ENCODE data around the gene TLR10.

Gene TLR10

GRCh38 chr4:38762560-38762959 is 20.2 kb downstream of the TLR10 start:
- ChIA-PET POLR2A (no interaction called here), CTCF (interaction anchor here (0.9 to 1.4 kb wide), 2 partner anchors 20 to 98 kb away, joined by 4 read pairs; partner anchors contain the start of gene TLR10)
- TF ChIP-seq ELF4 (IDR thresholded peaks at IDR 0.05): no peak
- no peak for DNase-seq (ENCODE audit: extremely low spot score)

- ChIA-PET CTCF (interaction anchor here (0.7 to 3.9 kb wide), 13 partner anchors 10 to 1149 kb away, joined by 3 to 23 read pairs (median 4); partner anchors contain the start of genes TLR1 and TLR10), POLR2A (no interaction called here)
- no peak for TF ChIP-seq ARNT (IDR thresholded peaks at IDR 0.05)
- no peak for TF ChIP-seq CTBP1 (IDR thresholded peaks at IDR 0.05; ENCODE audit: borderline replicate concordance)
- TF ChIP-seq L3MBTL2 (conservative IDR thresholded peaks at IDR 0.05): no peak
- TF ChIP-seq HDGF (IDR thresholded peaks at IDR 0.05; ENCODE audit: borderline replicate concordance): no peak
- no peak for TF ChIP-seq SUZ12 (IDR thresholded peaks at IDR 0.05)
- no peak for TF ChIP-seq NFRKB (IDR thresholded peaks at IDR 0.05)
- DNase-seq (ENCODE audit: extremely low spot score): no peak
These were observed 23.0 kb downstream of the TLR10 start for GRCh38 chr4:38759790-38760122.

- POLR2A ChIA-PET: no interaction called here
- CTCF ChIA-PET: interaction anchor here (0.7 to 3.9 kb wide), 14 partner anchors 10 to 1150 kb away, joined by 3 to 23 read pairs (median 4); partner anchors contain the start of genes TLR1 and TLR10
- no peak for TF ChIP-seq HDGF (IDR thresholded peaks at IDR 0.05; ENCODE audit: borderline replicate concordance)
- TF ChIP-seq LEF1 (IDR thresholded peaks at IDR 0.05; ENCODE audit: borderline replicate concordance): no peak
- TF ChIP-seq PKNOX1 (IDR thresholded peaks at IDR 0.05): no peak
- no peak for TF ChIP-seq L3MBTL2 (conservative IDR thresholded peaks at IDR 0.05)
- TF ChIP-seq BHLHE40 (IDR thresholded peaks at IDR 0.05; ENCODE audit: borderline replicate concordance): no peak
- TF ChIP-seq FOXA1 (IDR thresholded peaks at IDR 0.05): no peak
- TF ChIP-seq FOXK2 (IDR thresholded peaks at IDR 0.05): no peak
- TF ChIP-seq SP1 (IDR thresholded peaks at IDR 0.05): no peak
- TF ChIP-seq NFRKB (IDR thresholded peaks at IDR 0.05): no peak
- TF ChIP-seq TARDBP (IDR thresholded peaks at IDR 0.05): no peak
- TF ChIP-seq ARNT (IDR thresholded peaks at IDR 0.05): no peak
- no peak for TF ChIP-seq CTBP1 (IDR thresholded peaks at IDR 0.05; ENCODE audit: borderline replicate concordance)
- TF ChIP-seq SUZ12 (IDR thresholded peaks at IDR 0.05): no peak
- no peak for TF ChIP-seq ELF4 (IDR thresholded peaks at IDR 0.05)
- no peak for TF ChIP-seq FOXM1 (IDR thresholded peaks at IDR 0.05; ENCODE audit: borderline replicate concordance)
- no peak for TF ChIP-seq ZNF384 (IDR thresholded peaks at IDR 0.05)
- DNase-seq (ENCODE audit: extremely low spot score): peak; percentile 39
These were observed 23.5 kb downstream of the TLR10 start for GRCh38 chr4:38759113-38759789.

GRCh38 chr4:38757945-38758600 is 24.7 kb downstream of the TLR10 start:
- no peak for TF ChIP-seq CTBP1 (IDR thresholded peaks at IDR 0.05; ENCODE audit: borderline replicate concordance)
- TF ChIP-seq PKNOX1 (IDR thresholded peaks at IDR 0.05): no peak
- TF ChIP-seq L3MBTL2 (conservative IDR thresholded peaks at IDR 0.05): no peak
- no peak for TF ChIP-seq BHLHE40 (IDR thresholded peaks at IDR 0.05; ENCODE audit: borderline replicate concordance)
- no peak for TF ChIP-seq FOXK2 (IDR thresholded peaks at IDR 0.05)
- TF ChIP-seq LEF1 (IDR thresholded peaks at IDR 0.05; ENCODE audit: borderline replicate concordance): no peak
- TF ChIP-seq SP1 (IDR thresholded peaks at IDR 0.05): no peak
- TF ChIP-seq FOXM1 (IDR thresholded peaks at IDR 0.05; ENCODE audit: borderline replicate concordance): no peak
- no peak for TF ChIP-seq ELF4 (IDR thresholded peaks at IDR 0.05)
- no peak for TF ChIP-seq HDGF (IDR thresholded peaks at IDR 0.05; ENCODE audit: borderline replicate concordance)
- no peak for TF ChIP-seq FOXA1 (IDR thresholded peaks at IDR 0.05)
- no peak for TF ChIP-seq ZNF384 (IDR thresholded peaks at IDR 0.05)
- no peak for TF ChIP-seq SUZ12 (IDR thresholded peaks at IDR 0.05)
- peak; percentile 9 for DNase-seq (ENCODE audit: extremely low spot score)
- CTCF ChIA-PET: interaction anchor here (0.6 to 3.9 kb wide), 4 partner anchors 14 to 579 kb away, joined by 3 to 21 read pairs (median 10); partner anchors contain the start of gene TLR1
- POLR2A ChIA-PET: no interaction called here

GRCh38 chr4:38752941-38753806 is 29.6 kb downstream of the TLR10 start:
- CTCF ChIA-PET: no interaction called here
- DNase-seq (ENCODE audit: extremely low spot score): peak; percentile 60
- POLR2A ChIA-PET: no interaction called here
- TF ChIP-seq FOXA1 (IDR thresholded peaks at IDR 0.05) (no peak), HDGF (IDR thresholded peaks at IDR 0.05; ENCODE audit: borderline replicate concordance) (no peak), SUZ12 (IDR thresholded peaks at IDR 0.05) (no peak), FOXM1 (IDR thresholded peaks at IDR 0.05; ENCODE audit: borderline replicate concordance) (no peak), SP1 (IDR thresholded peaks at IDR 0.05) (no peak), TARDBP (IDR thresholded peaks at IDR 0.05) (no peak)

GRCh38 chr4:38752372-38752940 is 30.3 kb downstream of the TLR10 start:
- ChIA-PET POLR2A (no interaction called here), CTCF (no interaction called here)
- no peak for DNase-seq (ENCODE audit: extremely low spot score)
- TF ChIP-seq FOXA1 (IDR thresholded peaks at IDR 0.05) (no peak), ELF4 (IDR thresholded peaks at IDR 0.05) (no peak), SUZ12 (IDR thresholded peaks at IDR 0.05) (no peak), SP1 (IDR thresholded peaks at IDR 0.05) (no peak), ARNT (IDR thresholded peaks at IDR 0.05) (no peak), CTBP1 (IDR thresholded peaks at IDR 0.05; ENCODE audit: borderline replicate concordance) (no peak), HDGF (IDR thresholded peaks at IDR 0.05; ENCODE audit: borderline replicate concordance) (no peak), PKNOX1 (IDR thresholded peaks at IDR 0.05) (no peak), BHLHE40 (IDR thresholded peaks at IDR 0.05; ENCODE audit: borderline replicate concordance) (no peak), L3MBTL2 (conservative IDR thresholded peaks at IDR 0.05) (no peak), FOXM1 (IDR thresholded peaks at IDR 0.05; ENCODE audit: borderline replicate concordance) (no peak), ZNF384 (IDR thresholded peaks at IDR 0.05) (no peak), TARDBP (IDR thresholded peaks at IDR 0.05) (no peak), NFRKB (IDR thresholded peaks at IDR 0.05) (no peak), FOXK2 (IDR thresholded peaks at IDR 0.05) (no peak), LEF1 (IDR thresholded peaks at IDR 0.05; ENCODE audit: borderline replicate concordance) (no peak)

Data from HEK293T (cell line).